ENCODE results near the gene TECR. TPM values are rescaled to one million over a fixed set of nuclear protein-coding genes. Genes with fewer than 3 reads are reported as not detected.
"Not testable (repeated sequence)": the region's sequence is repeated elsewhere in the genome, so short reads cannot be mapped to it uniquely, and the experiment has no call there.

The TECR gene
- total RNA-seq, 2 experiments from 2014 or later = 153 to 163 TPM

DNA sequence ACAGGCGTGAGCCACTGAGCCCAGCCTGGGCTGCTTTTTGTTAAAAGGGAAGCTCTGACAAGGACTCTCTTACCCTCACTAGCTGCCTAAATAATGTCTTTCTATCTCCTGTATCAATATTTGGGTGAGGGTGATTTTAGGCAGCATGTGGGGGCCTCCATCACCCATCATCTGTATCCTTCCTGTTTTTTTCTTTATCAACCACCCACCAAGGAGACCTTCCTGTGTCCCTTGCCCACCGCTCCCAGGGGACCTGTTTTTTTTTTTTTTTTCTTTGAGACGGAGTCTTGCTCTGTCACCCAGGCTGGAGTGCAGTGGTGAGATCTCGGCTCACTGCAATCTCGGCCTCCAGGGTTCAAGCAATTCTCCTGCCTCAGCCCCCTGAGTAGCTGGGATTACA, 47.9 kb downstream of the TECR start:
- ChIA-PET POLR2A (no interaction called here), CTCF (interaction anchor here (1.2 to 7.8 kb wide), 2 partner anchors 9 to 110 kb away, joined by 3 to 249 read pairs; partner anchors contain the start of gene ZNF333)
- Mint-ChIP-seq H3K9me3 (ENCODE audit: insufficient read depth) (no peaks in the 10 kb centered on the region), H3K27ac (no peak overlapping the region), H3K4me3 (no peak overlapping the region), H3K36me3 (ENCODE audit: low read depth) (no peaks in the 10 kb centered on the region), H3K4me1 (ENCODE audit: low read depth) (peaks cover 5% of the 10 kb centered on the region), H3K27me3 (ENCODE audit: low read depth) (no peaks in the 10 kb centered on the region)
- DNase-seq (no peak), ATAC-seq (no peak)

GRCh38 chr19:14577885-14578427, 48.6 kb downstream of the TECR start:
- no peak for ATAC-seq
- POLR2A ChIA-PET = no interaction called here
- no peaks in the 10 kb centered on the region for H3K27me3 Mint-ChIP-seq (ENCODE audit: low read depth)
- H3K4me3 Mint-ChIP-seq = no peak overlapping the region
- DNase-seq = no peak
- H3K9me3 Mint-ChIP-seq (ENCODE audit: insufficient read depth) = no peaks in the 10 kb centered on the region
- no peaks in the 10 kb centered on the region for H3K36me3 Mint-ChIP-seq (ENCODE audit: low read depth)
- CTCF ChIA-PET = interaction anchor here (7.8 kb wide), 1 partner anchor 109 kb away, joined by 249 read pairs; the partner anchor contains the start of gene ZNF333
- peaks cover 5% of the 10 kb centered on the region for H3K4me1 Mint-ChIP-seq (ENCODE audit: low read depth)
- H3K27ac Mint-ChIP-seq = peak overlapping the region; percentile 7

GRCh38 chr19:14580623-14581237, 51.3 kb downstream of the TECR start:
- no peaks in the 10 kb centered on the region for H3K36me3 Mint-ChIP-seq (ENCODE audit: low read depth)
- no peak overlapping the region for H3K4me3 Mint-ChIP-seq
- ATAC-seq (no peak), DNase-seq (no peak)
- CTCF ChIA-PET = interaction anchor here (1.1 kb wide), 1 partner anchor 106 kb away, joined by 4 read pairs; no protein-coding TSS in a partner anchor
- no peaks in the 10 kb centered on the region for H3K4me1 Mint-ChIP-seq (ENCODE audit: low read depth)
- POLR2A ChIA-PET = interaction anchor here (0.6 kb wide), 1 partner anchor 1530 kb away, joined by 3 read pairs; no protein-coding TSS in a partner anchor
- H3K27ac Mint-ChIP-seq = no peak overlapping the region
- H3K27me3 Mint-ChIP-seq (ENCODE audit: low read depth) = no peaks in the 10 kb centered on the region
- H3K9me3 Mint-ChIP-seq (ENCODE audit: insufficient read depth) = no peaks in the 10 kb centered on the region

DNA sequence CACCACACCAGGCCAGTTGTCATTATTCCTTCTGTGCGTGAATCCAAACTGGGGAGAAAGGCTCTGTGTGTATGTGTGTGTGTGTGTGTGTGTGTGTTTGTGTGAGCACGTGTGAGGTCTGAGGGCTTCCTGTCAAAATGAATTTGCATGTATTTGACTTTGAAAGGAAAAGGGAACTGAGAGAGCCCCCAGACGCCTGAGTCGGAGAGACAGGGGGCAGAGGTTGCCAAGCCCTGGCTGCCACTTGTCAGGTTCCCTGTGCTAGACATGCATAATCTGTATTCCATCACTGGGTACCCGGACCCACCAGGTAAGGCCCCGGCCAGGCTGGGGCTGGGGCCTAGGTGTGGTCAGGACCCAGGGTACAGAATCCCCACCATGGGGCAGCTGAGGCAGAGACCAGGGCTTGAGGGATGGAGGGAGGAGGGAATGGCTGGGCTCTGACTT, 53.5 kb downstream of the TECR start, which contains the start of gene CLEC17A:
Gene CLEC17A (plus strand): TSS at position 191 of the 447 bp plus-strand sequence. CDS start 77 bp downstream, at position 268.
- Mint-ChIP-seq H3K36me3 (ENCODE audit: low read depth) (no peaks in the 10 kb centered on the region), H3K9me3 (ENCODE audit: insufficient read depth) (no peaks in the 10 kb centered on the region), H3K27ac (no peak within 1 kb of the TSS), H3K27me3 (ENCODE audit: low read depth) (no peaks in the 10 kb centered on the region), H3K4me3 (no peak within 1 kb of the TSS), H3K4me1 (ENCODE audit: low read depth) (no peaks in the 10 kb centered on the region)
- CTCF ChIA-PET = no interaction called here
- DNase-seq (no peak), ATAC-seq (no peak)
- POLR2A ChIA-PET = no interaction called here

DNA sequence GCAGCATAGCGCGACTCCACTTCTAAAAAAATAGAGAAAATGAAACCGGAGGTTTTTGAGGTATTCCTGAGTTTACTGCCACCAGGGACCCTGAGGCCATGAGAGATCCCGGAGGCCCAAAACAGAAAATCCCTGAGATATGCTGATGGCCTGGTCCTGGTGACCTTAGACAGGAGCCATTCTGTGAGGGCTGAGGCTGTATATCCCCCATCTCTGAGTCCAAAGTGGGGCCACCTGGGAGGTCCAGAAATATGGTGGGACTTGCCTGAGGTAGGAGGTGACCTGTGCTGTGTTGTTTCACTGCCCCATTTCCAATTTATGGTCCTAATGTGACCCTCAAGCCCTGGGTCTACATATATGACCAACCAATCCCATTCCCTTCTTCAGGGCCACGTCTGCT, 55.0 kb downstream of the TECR start:
- H3K4me3 Mint-ChIP-seq; POLR2A ChIA-PET; H3K36me3 Mint-ChIP-seq (ENCODE audit: low read depth); H3K27me3 Mint-ChIP-seq (ENCODE audit: low read depth); H3K9me3 Mint-ChIP-seq (ENCODE audit: insufficient read depth); H3K4me1 Mint-ChIP-seq (ENCODE audit: low read depth); H3K27ac Mint-ChIP-seq; ATAC-seq; DNase-seq: not testable (repeated sequence)
- CTCF ChIA-PET = interaction anchor here (1.0 kb wide), 1 partner anchor 10 kb away, joined by 3 read pairs; no protein-coding TSS in a partner anchor

GRCh38 chr19:14585187-14585586, 55.8 kb downstream of the TECR start:
- peak; percentile 73 for ATAC-seq
- H3K36me3 Mint-ChIP-seq (ENCODE audit: low read depth); H3K9me3 Mint-ChIP-seq (ENCODE audit: insufficient read depth); H3K27ac Mint-ChIP-seq; POLR2A ChIA-PET; H3K27me3 Mint-ChIP-seq (ENCODE audit: low read depth); H3K4me3 Mint-ChIP-seq; DNase-seq; H3K4me1 Mint-ChIP-seq (ENCODE audit: low read depth); CTCF ChIA-PET: not testable (repeated sequence)

GRCh38 chr19:14589433-14589832, 60.0 kb downstream of the TECR start:
- H3K27ac Mint-ChIP-seq; ATAC-seq; H3K27me3 Mint-ChIP-seq (ENCODE audit: low read depth); H3K9me3 Mint-ChIP-seq (ENCODE audit: insufficient read depth); CTCF ChIA-PET; H3K4me3 Mint-ChIP-seq; H3K36me3 Mint-ChIP-seq (ENCODE audit: low read depth); POLR2A ChIA-PET; H3K4me1 Mint-ChIP-seq (ENCODE audit: low read depth); DNase-seq: not testable (repeated sequence)

GRCh38 chr19:14595558-14595957, 66.2 kb downstream of the TECR start:
- H3K9me3 Mint-ChIP-seq (ENCODE audit: insufficient read depth) = no peaks in the 10 kb centered on the region
- no peak overlapping the region for H3K4me3 Mint-ChIP-seq
- H3K36me3 Mint-ChIP-seq (ENCODE audit: low read depth) = no peaks in the 10 kb centered on the region
- DNase-seq (no peak), ATAC-seq (no peak)
- H3K4me1 Mint-ChIP-seq (ENCODE audit: low read depth) = no peaks in the 10 kb centered on the region
- ChIA-PET POLR2A (no interaction called here), CTCF (no interaction called here)
- H3K27me3 Mint-ChIP-seq (ENCODE audit: low read depth) = no peaks in the 10 kb centered on the region
- no peak overlapping the region for H3K27ac Mint-ChIP-seq

GRCh38 chr19:14599548-14600147, 70.3 kb downstream of the TECR start:
- Mint-ChIP-seq H3K27ac (no peak overlapping the region), H3K36me3 (ENCODE audit: low read depth) (no peaks in the 10 kb centered on the region), H3K4me1 (ENCODE audit: low read depth) (peaks cover 5% of the 10 kb centered on the region), H3K9me3 (ENCODE audit: insufficient read depth) (no peaks in the 10 kb centered on the region), H3K27me3 (ENCODE audit: low read depth) (no peaks in the 10 kb centered on the region), H3K4me3 (no peak overlapping the region)
- ChIA-PET POLR2A (no interaction called here), CTCF (no interaction called here)
- ATAC-seq (no peak), DNase-seq (no peak)

DNA sequence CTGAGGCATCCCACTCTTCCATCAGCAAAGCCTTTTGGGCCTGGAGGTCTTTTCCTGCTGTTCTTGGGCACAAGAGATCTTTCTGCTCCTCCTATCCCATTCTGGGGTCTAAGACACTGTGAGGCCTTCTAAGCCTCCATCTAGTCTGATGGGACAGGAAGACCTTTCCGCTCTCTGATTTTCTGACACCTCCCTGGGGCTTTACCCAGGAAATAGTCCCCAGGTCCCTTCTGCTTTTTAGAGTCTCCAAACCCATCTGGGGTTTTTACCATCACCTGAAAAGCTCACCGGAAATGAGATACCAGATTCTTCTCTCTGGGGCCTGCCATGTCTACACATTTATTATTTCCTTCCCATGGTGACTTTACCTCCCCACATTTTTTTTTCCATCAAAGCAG, 74.6 kb downstream of the TECR start:
- DNase-seq (no peak), ATAC-seq (no peak)
- Mint-ChIP-seq H3K4me1 (ENCODE audit: low read depth) (peaks cover 5% of the 10 kb centered on the region), H3K4me3 (no peak overlapping the region), H3K36me3 (ENCODE audit: low read depth) (no peaks in the 10 kb centered on the region), H3K27ac (peak overlapping the region; percentile 12), H3K27me3 (ENCODE audit: low read depth) (no peaks in the 10 kb centered on the region), H3K9me3 (ENCODE audit: insufficient read depth) (no peaks in the 10 kb centered on the region)
- ChIA-PET POLR2A (interaction anchor here (0.6 kb wide), 1 partner anchor 927 kb away, joined by 3 read pairs; no protein-coding TSS in a partner anchor), CTCF (no interaction called here)

- ChIA-PET CTCF (no interaction called here), POLR2A (no interaction called here)
- Mint-ChIP-seq H3K4me1 (ENCODE audit: low read depth) (peaks cover 5% of the 10 kb centered on the region), H3K27ac (no peak overlapping the region), H3K4me3 (no peak overlapping the region), H3K9me3 (ENCODE audit: insufficient read depth) (no peaks in the 10 kb centered on the region), H3K36me3 (ENCODE audit: low read depth) (no peaks in the 10 kb centered on the region), H3K27me3 (ENCODE audit: low read depth) (no peaks in the 10 kb centered on the region)
- ATAC-seq (no peak), DNase-seq (no peak)
These were observed 77.2 kb downstream of the TECR start for GRCh38 chr19:14606627-14607026.

GRCh38 chr19:14611051-14611450, 81.7 kb downstream of the TECR start:
- no peak overlapping the region for H3K4me3 Mint-ChIP-seq
- no peak for DNase-seq
- no peak for ATAC-seq
- H3K4me1 Mint-ChIP-seq (ENCODE audit: low read depth) = no peaks in the 10 kb centered on the region
- no peaks in the 10 kb centered on the region for H3K9me3 Mint-ChIP-seq (ENCODE audit: insufficient read depth)
- no peaks in the 10 kb centered on the region for H3K27me3 Mint-ChIP-seq (ENCODE audit: low read depth)
- ChIA-PET POLR2A (no interaction called here), CTCF (no interaction called here)
- H3K27ac Mint-ChIP-seq = no peak overlapping the region
- H3K36me3 Mint-ChIP-seq (ENCODE audit: low read depth) = no peaks in the 10 kb centered on the region
